Spleen (tissue), 11 donors: ENCODE measurements around the gene ASMT. TPM values are rescaled to one million over a fixed set of nuclear protein-coding genes. Genes with fewer than 3 reads are reported as not detected.
A peak's percentile ranks its signal among the peaks of the same experiment; 100 is the strongest.
"Not testable (repeated sequence)": the region's sequence is repeated elsewhere in the genome, so short reads cannot be mapped to it uniquely, and the experiment has no call there.

Experiments
- DNase-seq: peaks from one replicate; pipeline ENCODE4 v3.0.0-alpha.2; 2020
- H3K27ac ChIP-seq, 8 donors: fragments of 200-600 bp; sonication (generic) in 7 of 8; 1 replicate in 4 of 8; 2 replicates in 4 of 8; pipeline versions ENCODE4 v1.5.0 to v1.8.0; 2016 to 2021; ENCODE audit warnings: inconsistent platforms in 4 of 8, mild to moderate bottlenecking in 4 of 8, moderate library complexity in 1 of 8
- H3K27me3 ChIP-seq, 7 donors: fragments of 200-600 bp; sonication (generic) in 6 of 7; replicated peaks in 1 of 7; 1 replicate in 4 of 7; 2 replicates in 3 of 7; pipeline versions ENCODE4 v1.5.0 to v1.8.0; 2016 to 2021; ENCODE audit warnings: inconsistent platforms in 3 of 7, mild to moderate bottlenecking in 1 of 7
- H3K36me3 ChIP-seq, 6 donors: fragments of 200-600 bp; sonication (generic) in 5 of 6; 1 replicate in 4 of 6; 2 replicates in 2 of 6; pipeline versions ENCODE4 v1.5.0 to v1.8.0; 2016 to 2021; ENCODE audit warnings: inconsistent platforms in 2 of 6
- H3K4me1 ChIP-seq, 6 donors: fragments of 200-600 bp; sonication (generic) in 5 of 6; 1 replicate in 3 of 6; 2 replicates in 3 of 6; pipeline versions ENCODE4 v1.5.0 to v1.8.0; 2016 to 2021; ENCODE audit warnings: inconsistent platforms in 3 of 6
- H3K4me3 ChIP-seq, 8 donors: fragments of 200-600 bp; sonication (generic) in 7 of 8; 1 replicate in 4 of 8; 2 replicates in 4 of 8; pipeline versions ENCODE4 v1.5.0 to v1.8.0; 2016 to 2021; ENCODE audit warnings: inconsistent platforms in 4 of 8, mild to moderate bottlenecking in 4 of 8, moderate library complexity in 2 of 8
- H3K9me3 ChIP-seq, 8 donors: fragments of 200-600 bp; sonication (generic) in 7 of 8; 1 replicate in 4 of 8; 2 replicates in 4 of 8; pipeline versions ENCODE4 v1.5.0 to v1.8.0; 2016 to 2021; ENCODE audit warnings: inconsistent platforms in 4 of 8
- CTCF ChIP-seq, 11 experiments: fragments of 200-600 bp in 7 of 11; fragments of 450-650 bp in 4 of 11; sonication (generic) in 4 of 11; IDR thresholded peaks in 8 of 11; conservative IDR thresholded peaks in 3 of 11; 1 replicate in 7 of 11; 2 replicates in 4 of 11; pipeline versions ENCODE4 v1.4.0 to v1.8.0; 2016 to 2021; ENCODE audit warnings: antibody characterized with exemption in 11 of 11, inconsistent platforms in 4 of 11, mild to moderate bottlenecking in 1 of 11
- POLR2A ChIP-seq, 3 donors: fragments of 450-650 bp; IDR thresholded peaks; one replicate each; pipeline ENCODE4 v1.5.1; 2017; ENCODE audit warnings: antibody characterized with exemption in 3 of 3, mild to moderate bottlenecking in 1 of 3
- POLR2AphosphoS5 ChIP-seq, 3 donors: sonication (generic); formaldehyde crosslinking; IDR thresholded peaks; one replicate each; pipeline ENCODE4 v1.5.1; 2017; ENCODE audit warnings: antibody characterized with exemption in 3 of 3
- WGBS, 5 donors: extraction: QIAGEN DNeasy Blood & Tissue Kit in 3 of 5; methylation state at CpG; one replicate each; pipeline versions ENCODE4 v1.1.5 to v1.1.7; 2013 to 2018; 5-methylcytosine and 5-hydroxymethylcytosine counted together
- intact Hi-C: fragments of 100-400 bp; cut with DNase I; formaldehyde crosslinking; loops from one replicate; pipeline ENCODE4 v1.15.0; 2023; ENCODE audit warnings: low total_unique reads
- polyA plus RNA-seq, 3 donors: library from polyadenylated mRNA; stranded (reverse); fragments of 200-250 nt; gene quantifications; one replicate each; pipeline ENCODE4 v1.2.1, GENCODE V29; 2013
- total RNA-seq, 7 donors: library from RNA; depleted of rRNA in 3 of 7; stranded (reverse); fragments of >200 nt in 3 of 7; fragmentation: NEBNext Ultra II Directional in 4 of 7; extraction: Animal tissue kit (Norgen Biotek cat#: 25700) in 4 of 7; gene quantifications; one replicate each; pipeline versions ENCODE4 v1.1.0 to v1.2.1, GENCODE V29; 2016 to 2021
- donor health status: healthy with polysubstance abuse.
- donor health status: DM: no; HTN: no; CAD: no; lungs with moderate emphysema.
- donor health status: DM: no; HTN: no; CAD: no.
- donor health status: Bipolar disorder and iron deficiency.
- donor health status: healthy.
- donor health status: DM: no; HTN: no; CAD: no.
- donor health status: DM: yes; HTN: yes; CAD: no.

The ASMT gene
- total and polyA plus RNA-seq, 10 donors = 0.11 to 9.6 (median 0.59) TPM; not detected in 2

GRCh38 chrX:1652011-1652811 is 37.4 kb downstream of the ASMT start:
- not testable (repeated sequence) for H3K4me3 ChIP-seq, H3K36me3 ChIP-seq, H3K27ac ChIP-seq, H3K9me3 ChIP-seq
- H3K4me1 ChIP-seq = peaks cover 0 to 18% (median 4%) of the 10 kb centered on the region in 6 donors
- intact Hi-C loops = loop anchor here (5.0 kb wide), 1 partner anchor 940 kb away; no protein-coding TSS in a partner anchor
- H3K27me3 ChIP-seq = peaks cover 0 to 21% (median 0%) of the 10 kb centered on the region in 7 donors
- peak; percentile 68 for DNase-seq
- 57 to 63% (median 59%) methylated on average over 25 of the region's 25 CpGs for WGBS, 5 donors
- peak; percentile 68 to 87 (median 75) for TF ChIP-seq CTCF (IDR thresholded peaks at IDR 0.05 in 8 of 11, conservative IDR thresholded peaks at IDR 0.05 in 3 of 11)

- intact Hi-C loops = no loop called here
- H3K27me3 ChIP-seq = no peaks in the 10 kb centered on the region
- H3K9me3 ChIP-seq = no peaks in the 10 kb centered on the region
- no peaks in the 10 kb centered on the region for H3K36me3 ChIP-seq
- no peak for DNase-seq
- H3K4me1 ChIP-seq = peaks cover 0 to 47% (median 8%) of the 10 kb centered on the region in 6 donors
- WGBS, 5 donors = 59 to 89% (median 80%) methylated on average over 13 to 14 of the region's 14 CpGs
- H3K4me3 ChIP-seq = no peak overlapping the region
- H3K27ac ChIP-seq = peak overlapping the region in 1 of 8 donors; percentile 84
- TF ChIP-seq CTCF (IDR thresholded peaks at IDR 0.05 in 8 of 11, conservative IDR thresholded peaks at IDR 0.05 in 3 of 11) (no peak), POLR2A (IDR thresholded peaks at IDR 0.05) (no peak), POLR2AphosphoS5 (IDR thresholded peaks at IDR 0.05) (no peak)
Observed at GRCh38 chrX:1656379-1656778, 41.5 kb downstream of the ASMT start.

GRCh38 chrX:1657367-1658070 is 42.7 kb downstream of the ASMT start:
- Histone ChIP-seq H3K4me3 (peak overlapping the region; percentile 1 to 64 (median 30)), H3K27ac (peak overlapping the region; percentile 21 to 84 (median 72)), H3K9me3 (no peaks in the 10 kb centered on the region), H3K27me3 (no peaks in the 10 kb centered on the region), H3K36me3 (no peaks in the 10 kb centered on the region), H3K4me1 (peaks cover 0 to 52% (median 8%) of the 10 kb centered on the region in 6 donors)
- intact Hi-C loops = no loop called here
- peak; percentile 86 for DNase-seq
- TF ChIP-seq POLR2AphosphoS5 (IDR thresholded peaks at IDR 0.05) (peak; percentile 84 to 86 (median 85)), POLR2A (IDR thresholded peaks at IDR 0.05) (peak in 1 of 3 donors; percentile 61), CTCF (IDR thresholded peaks at IDR 0.05 in 8 of 11, conservative IDR thresholded peaks at IDR 0.05 in 3 of 11) (no peak)
- 2 to 8% (median 4%) methylated on average over 13 of the region's 13 CpGs for WGBS, 5 donors

- H3K27me3 ChIP-seq = no peaks in the 10 kb centered on the region
- TF ChIP-seq POLR2AphosphoS5 (IDR thresholded peaks at IDR 0.05) (no peak), POLR2A (IDR thresholded peaks at IDR 0.05) (no peak), CTCF (IDR thresholded peaks at IDR 0.05 in 8 of 11, conservative IDR thresholded peaks at IDR 0.05 in 3 of 11) (no peak)
- H3K4me1 ChIP-seq = peaks cover 0 to 57% (median 8%) of the 10 kb centered on the region in 6 donors
- H3K36me3 ChIP-seq = no peaks in the 10 kb centered on the region
- peak; percentile 58 for DNase-seq
- 42 to 50% (median 45%) methylated on average over 14 of the region's 14 CpGs for WGBS, 5 donors
- intact Hi-C loops = no loop called here
- H3K4me3 ChIP-seq = peak overlapping the region; percentile 1 to 64 (median 30)
- no peaks in the 10 kb centered on the region for H3K9me3 ChIP-seq
- peak overlapping the region; percentile 21 to 84 (median 72) for H3K27ac ChIP-seq
Observed at GRCh38 chrX:1658071-1658491, 43.2 kb downstream of the ASMT start.
